Sciatic nerve (tissue), 1 donor: Measurements from ENCODE around the gene ABCA4. TPM values are rescaled to one million over a fixed set of nuclear protein-coding genes. Genes with fewer than 3 reads are reported as not detected.

Source experiments
- total RNA-seq: library from RNA; stranded (reverse); fragmentation: NEBNext Ultra II Directional; extraction: Animal tissue kit (Norgen Biotek cat#: 25700); gene quantifications from one replicate; pipeline ENCODE4 v1.2.1, GENCODE V29; 2021
- donor health status: DM: no; HTN: no; CAD: no.

The ABCA4 gene
- total RNA-seq, 1 donor from 2014 or later, result 0.40 TPM

Other genes with a start within 250 kb of the ABCA4 start
- gene DNTTIP2, start 241.9 kb downstream of the ABCA4 start, total RNA-seq, result 52.1 TPM
- 20.1 TPM for gene GCLM, start 211.7 kb downstream of the ABCA4 start, total RNA-seq
- 67.2 TPM for gene ARHGAP29, start 116.4 kb upstream of the ABCA4 start, total RNA-seq